GM12878 (cell line): ENCODE results near the gene FDXACB1.

Source experiments
- FOS ChIP-seq: IDR thresholded peaks from 3 replicates; pipeline ENCODE4 v1.6.1; 2011; ENCODE audit warnings: borderline replicate concordance; ENCODE audit not compliant: insufficient read length; ENCODE audit errors: extremely low read depth
- RELA ChIP-seq: fragments of 450-650 bp; IDR thresholded peaks from 2 replicates; pipeline ENCODE4 v1.8.0; 2014; ENCODE audit warnings: borderline replicate concordance; ENCODE audit not compliant: partially characterized antibody
- TF ChIP-seq, protein P1 (sequence below): IDR thresholded peaks from 2 replicates; pipeline ENCODE4 v1.6.1; 2011; ENCODE audit warnings: mild to moderate bottlenecking, low read depth, low read length, moderate library complexity; ENCODE audit not compliant: insufficient replicate concordance
- TF ChIP-seq, protein P2 (sequence below), 3 experiments: IDR thresholded peaks in 2 of 3; conservative IDR thresholded peaks in 1 of 3; 2 replicates each; pipeline ENCODE4 v1.5.1; 2011; ENCODE audit warnings: low read depth in 3 of 3, low read length in 3 of 3, mild to moderate bottlenecking in 3 of 3, control low read depth in 2 of 3, moderate library complexity in 2 of 3, inconsistent platforms in 1 of 3, mixed read lengths in 1 of 3; ENCODE audit not compliant: control insufficient read depth in 2 of 3, insufficient read depth in 1 of 3; ENCODE audit errors: extremely low read depth in 1 of 3
- TF ChIP-seq, protein P3 (sequence below): fragments of 450-650 bp; IDR thresholded peaks from 2 replicates; pipeline ENCODE4 v1.6.1; 2017; ENCODE audit warnings: mild to moderate bottlenecking, moderate library complexity
- TF ChIP-seq, protein P4 (sequence below): fragments of 450-650 bp; IDR thresholded peaks from 2 replicates; pipeline ENCODE4 v1.6.1; 2016; ENCODE audit warnings: mild to moderate bottlenecking

DNA sequence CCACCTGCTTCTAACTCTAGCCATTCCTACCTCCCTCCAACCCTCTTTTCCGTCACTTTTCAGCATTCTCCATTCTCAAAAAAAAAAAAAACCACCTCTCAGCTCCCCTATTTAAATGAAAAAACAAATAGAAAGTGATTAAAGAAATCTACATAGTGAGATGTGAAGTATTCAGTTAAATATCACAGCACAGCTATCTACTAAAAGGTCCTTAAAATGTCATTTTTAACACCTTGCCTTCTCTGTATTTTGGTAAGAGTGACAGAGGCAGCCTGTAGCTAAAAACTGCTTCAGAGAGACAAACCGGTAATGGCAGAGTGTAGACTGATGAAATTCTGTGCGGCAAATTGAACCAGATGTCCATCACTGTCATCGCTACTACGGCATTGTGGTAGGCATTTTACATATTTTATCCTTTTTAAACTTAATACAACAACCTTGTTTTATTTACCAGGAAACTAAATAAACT, 7.2 kb downstream of the FDXACB1 start:
- TF ChIP-seq, protein P1, sequence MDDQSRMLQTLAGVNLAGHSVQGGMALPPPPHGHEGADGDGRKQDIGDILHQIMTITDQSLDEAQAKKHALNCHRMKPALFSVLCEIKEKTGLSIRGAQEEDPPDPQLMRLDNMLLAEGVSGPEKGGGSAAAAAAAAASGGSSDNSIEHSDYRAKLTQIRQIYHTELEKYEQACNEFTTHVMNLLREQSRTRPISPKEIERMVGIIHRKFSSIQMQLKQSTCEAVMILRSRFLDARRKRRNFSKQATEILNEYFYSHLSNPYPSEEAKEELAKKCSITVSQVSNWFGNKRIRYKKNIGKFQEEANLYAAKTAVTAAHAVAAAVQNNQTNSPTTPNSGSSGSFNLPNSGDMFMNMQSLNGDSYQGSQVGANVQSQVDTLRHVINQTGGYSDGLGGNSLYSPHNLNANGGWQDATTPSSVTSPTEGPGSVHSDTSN: no peak
- no peak for TF ChIP-seq FOS
- TF ChIP-seq, protein P2, sequence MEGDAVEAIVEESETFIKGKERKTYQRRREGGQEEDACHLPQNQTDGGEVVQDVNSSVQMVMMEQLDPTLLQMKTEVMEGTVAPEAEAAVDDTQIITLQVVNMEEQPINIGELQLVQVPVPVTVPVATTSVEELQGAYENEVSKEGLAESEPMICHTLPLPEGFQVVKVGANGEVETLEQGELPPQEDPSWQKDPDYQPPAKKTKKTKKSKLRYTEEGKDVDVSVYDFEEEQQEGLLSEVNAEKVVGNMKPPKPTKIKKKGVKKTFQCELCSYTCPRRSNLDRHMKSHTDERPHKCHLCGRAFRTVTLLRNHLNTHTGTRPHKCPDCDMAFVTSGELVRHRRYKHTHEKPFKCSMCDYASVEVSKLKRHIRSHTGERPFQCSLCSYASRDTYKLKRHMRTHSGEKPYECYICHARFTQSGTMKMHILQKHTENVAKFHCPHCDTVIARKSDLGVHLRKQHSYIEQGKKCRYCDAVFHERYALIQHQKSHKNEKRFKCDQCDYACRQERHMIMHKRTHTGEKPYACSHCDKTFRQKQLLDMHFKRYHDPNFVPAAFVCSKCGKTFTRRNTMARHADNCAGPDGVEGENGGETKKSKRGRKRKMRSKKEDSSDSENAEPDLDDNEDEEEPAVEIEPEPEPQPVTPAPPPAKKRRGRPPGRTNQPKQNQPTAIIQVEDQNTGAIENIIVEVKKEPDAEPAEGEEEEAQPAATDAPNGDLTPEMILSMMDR (IDR thresholded peaks at IDR 0.05 in 2 of 3, conservative IDR thresholded peaks at IDR 0.05 in 1 of 3; ENCODE audit: control insufficient read depth in 2 of 3, extremely low read depth in 1 of 3, insufficient read depth in 1 of 3, low read depth in 3 of 3, low read length in 3 of 3): no peak
- TF ChIP-seq RELA: no peak
- TF ChIP-seq, protein P3, sequence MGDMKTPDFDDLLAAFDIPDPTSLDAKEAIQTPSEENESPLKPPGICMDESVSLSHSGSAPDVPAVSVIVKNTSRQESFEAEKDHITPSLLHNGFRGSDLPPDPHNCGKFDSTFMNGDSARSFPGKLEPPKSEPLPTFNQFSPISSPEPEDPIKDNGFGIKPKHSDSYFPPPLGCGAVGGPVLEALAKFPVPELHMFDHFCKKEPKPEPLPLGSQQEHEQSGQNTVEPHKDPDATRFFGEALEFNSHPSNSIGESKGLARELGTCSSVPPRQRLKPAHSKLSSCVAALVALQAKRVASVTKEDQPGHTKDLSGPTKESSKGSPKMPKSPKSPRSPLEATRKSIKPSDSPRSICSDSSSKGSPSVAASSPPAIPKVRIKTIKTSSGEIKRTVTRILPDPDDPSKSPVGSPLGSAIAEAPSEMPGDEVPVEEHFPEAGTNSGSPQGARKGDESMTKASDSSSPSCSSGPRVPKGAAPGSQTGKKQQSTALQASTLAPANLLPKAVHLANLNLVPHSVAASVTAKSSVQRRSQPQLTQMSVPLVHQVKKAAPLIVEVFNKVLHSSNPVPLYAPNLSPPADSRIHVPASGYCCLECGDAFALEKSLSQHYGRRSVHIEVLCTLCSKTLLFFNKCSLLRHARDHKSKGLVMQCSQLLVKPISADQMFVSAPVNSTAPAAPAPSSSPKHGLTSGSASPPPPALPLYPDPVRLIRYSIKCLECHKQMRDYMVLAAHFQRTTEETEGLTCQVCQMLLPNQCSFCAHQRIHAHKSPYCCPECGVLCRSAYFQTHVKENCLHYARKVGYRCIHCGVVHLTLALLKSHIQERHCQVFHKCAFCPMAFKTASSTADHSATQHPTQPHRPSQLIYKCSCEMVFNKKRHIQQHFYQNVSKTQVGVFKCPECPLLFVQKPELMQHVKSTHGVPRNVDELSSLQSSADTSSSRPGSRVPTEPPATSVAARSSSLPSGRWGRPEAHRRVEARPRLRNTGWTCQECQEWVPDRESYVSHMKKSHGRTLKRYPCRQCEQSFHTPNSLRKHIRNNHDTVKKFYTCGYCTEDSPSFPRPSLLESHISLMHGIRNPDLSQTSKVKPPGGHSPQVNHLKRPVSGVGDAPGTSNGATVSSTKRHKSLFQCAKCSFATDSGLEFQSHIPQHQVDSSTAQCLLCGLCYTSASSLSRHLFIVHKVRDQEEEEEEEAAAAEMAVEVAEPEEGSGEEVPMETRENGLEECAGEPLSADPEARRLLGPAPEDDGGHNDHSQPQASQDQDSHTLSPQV: no peak
- TF ChIP-seq, protein P4, sequence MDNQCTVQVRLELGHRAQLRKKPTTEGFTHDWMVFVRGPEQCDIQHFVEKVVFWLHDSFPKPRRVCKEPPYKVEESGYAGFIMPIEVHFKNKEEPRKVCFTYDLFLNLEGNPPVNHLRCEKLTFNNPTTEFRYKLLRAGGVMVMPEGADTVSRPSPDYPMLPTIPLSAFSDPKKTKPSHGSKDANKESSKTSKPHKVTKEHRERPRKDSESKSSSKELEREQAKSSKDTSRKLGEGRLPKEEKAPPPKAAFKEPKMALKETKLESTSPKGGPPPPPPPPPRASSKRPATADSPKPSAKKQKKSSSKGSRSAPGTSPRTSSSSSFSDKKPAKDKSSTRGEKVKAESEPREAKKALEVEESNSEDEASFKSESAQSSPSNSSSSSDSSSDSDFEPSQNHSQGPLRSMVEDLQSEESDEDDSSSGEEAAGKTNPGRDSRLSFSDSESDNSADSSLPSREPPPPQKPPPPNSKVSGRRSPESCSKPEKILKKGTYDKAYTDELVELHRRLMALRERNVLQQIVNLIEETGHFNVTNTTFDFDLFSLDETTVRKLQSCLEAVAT: no peak
